DMS79 treated with DMSO at 0.1 percent for 48 hours (cell line): Measurements from ENCODE around the gene VGF.

Experiments
- DNase-seq: peaks from one replicate; lab custom pipeline; 2025; lab: John Stamatoyannopoulos, UW

VGF gene

GRCh38 chr7:101185258-101185839 lies 20.0 kb upstream of the VGF start:
- DNase-seq = no peak

- DNase-seq = no peak
Observed at GRCh38 chr7:101180130-101180755, 14.9 kb upstream of the VGF start, which contains the start of gene NAT16. TSS of gene NAT16 (minus strand) at chr7:101180293. CDS start at chr7:101174807, 5,486 bp downstream.

- peak; percentile 35 for DNase-seq
Observed at GRCh38 chr7:101179713-101180112, 14.3 kb upstream of the VGF start.

- peak; percentile 67 for DNase-seq
Observed at GRCh38 chr7:101179117-101179516, 13.7 kb upstream of the VGF start.

GRCh38 chr7:101177644-101178043 lies 12.3 kb upstream of the VGF start:
- no peak for DNase-seq

DNA sequence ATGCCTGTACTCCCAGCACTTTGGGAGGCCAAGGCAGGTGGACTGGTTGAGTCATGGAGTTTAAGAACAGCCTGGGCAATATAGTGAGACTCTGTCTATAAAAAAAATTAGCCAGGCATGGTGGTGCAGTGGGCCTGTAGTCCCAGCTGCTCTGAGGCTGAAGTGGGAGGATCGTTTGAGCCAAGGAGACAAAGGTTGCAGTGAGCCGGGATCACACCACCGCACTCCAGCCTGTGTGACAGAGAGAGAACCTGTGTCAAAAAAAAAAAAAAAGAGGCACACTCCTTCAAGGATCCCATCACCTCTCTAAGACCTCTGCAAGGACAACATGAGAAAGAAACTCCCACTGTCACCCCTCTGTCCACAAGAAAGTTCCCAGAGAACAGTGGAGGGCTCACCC lies 10.3 kb upstream of the VGF start:
- DNase-seq = no peak

DNA sequence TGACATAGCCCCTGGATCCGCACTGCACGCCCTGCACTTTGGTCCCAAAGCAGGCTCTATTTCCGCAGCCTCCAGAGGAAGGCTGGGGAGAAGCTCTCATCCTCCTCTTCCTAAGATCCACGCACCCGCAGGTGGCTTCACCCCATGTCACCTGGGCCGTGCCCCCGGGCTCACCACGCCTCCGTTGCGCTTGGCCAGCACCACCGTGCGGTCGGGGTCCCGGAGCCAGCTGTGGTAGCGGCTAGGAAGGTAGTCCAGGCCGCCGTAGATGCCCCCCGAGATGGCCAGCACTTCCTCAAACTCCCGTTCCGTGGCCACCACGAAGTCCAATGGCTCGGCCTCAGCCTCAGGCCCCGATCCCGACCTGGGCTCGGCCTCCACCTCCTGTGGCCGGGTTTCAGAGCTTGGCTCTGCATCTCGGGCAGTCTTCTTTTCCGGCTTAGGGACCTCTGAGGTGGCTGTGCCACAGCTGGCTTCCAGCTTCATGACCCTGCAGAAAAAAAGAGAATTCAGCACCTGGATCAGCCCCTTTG lies 9.0 kb upstream of the VGF start:
- no peak for DNase-seq

GRCh38 chr7:101173752-101174244 lies 8.4 kb upstream of the VGF start:
- no peak for DNase-seq

GRCh38 chr7:101172854-101173751 lies 7.7 kb upstream of the VGF start:
- peak; percentile 87 for DNase-seq

- peak; percentile 79 for DNase-seq
Observed at GRCh38 chr7:101172005-101172853, 6.9 kb upstream of the VGF start.

DNA sequence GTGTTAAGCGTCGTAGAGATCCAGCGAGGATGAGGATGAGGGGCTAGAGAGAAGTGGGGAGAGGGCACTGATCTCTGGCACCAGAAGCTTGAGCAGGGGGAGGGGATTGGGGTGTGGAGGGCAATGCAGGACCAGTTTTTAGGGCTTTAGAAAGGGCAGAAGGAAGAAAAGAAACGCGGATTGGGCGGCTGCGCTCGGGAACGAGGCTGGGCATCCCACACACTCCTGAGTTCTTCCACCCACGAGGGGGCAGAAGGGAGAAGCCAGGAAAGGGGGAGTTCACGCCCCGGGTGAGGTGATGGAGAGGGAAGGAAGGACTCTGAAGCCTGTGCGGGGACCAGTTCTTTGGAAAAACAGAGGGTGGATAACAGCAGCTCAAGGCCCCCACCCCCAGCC lies 6.1 kb upstream of the VGF start:
- no peak for DNase-seq

- DNase-seq = no peak
Observed at GRCh38 chr7:101170617-101171441, 5.5 kb upstream of the VGF start.

DNA sequence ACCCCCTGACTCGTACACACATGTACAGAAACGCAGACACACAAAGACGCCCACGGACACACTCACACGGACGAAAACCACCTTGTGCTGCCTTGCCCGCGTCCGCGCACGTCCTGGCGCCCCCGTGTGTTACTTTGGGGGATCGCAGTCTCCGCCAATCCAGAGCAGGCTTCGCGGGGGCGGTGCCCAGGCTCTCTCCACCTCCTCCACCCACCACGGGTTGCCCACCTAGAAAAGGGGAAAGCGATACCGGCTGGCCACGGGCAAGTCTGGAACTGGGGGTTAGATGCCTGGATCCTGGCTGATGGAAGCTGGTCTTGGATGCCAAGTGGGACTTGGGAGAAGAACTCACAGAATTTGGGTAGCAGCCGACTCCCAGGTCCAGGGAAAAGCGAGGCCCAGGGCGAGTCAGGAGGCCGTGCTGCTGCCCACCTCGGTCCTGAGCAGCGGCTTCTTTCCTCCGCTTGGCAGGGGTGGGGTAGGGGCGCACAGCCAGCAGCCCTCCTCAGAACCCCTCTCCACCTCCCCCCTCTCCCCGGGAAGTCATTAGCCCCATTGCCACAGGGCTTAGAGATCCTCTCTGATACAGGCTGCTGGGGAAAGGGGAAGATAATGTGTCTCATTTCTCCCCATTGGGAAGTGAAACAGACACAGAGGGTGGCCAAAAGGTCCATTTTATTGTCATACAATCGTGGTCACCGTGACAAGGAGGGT lies 4.6 kb upstream of the VGF start:
- peak; percentile 63 for DNase-seq

DNA sequence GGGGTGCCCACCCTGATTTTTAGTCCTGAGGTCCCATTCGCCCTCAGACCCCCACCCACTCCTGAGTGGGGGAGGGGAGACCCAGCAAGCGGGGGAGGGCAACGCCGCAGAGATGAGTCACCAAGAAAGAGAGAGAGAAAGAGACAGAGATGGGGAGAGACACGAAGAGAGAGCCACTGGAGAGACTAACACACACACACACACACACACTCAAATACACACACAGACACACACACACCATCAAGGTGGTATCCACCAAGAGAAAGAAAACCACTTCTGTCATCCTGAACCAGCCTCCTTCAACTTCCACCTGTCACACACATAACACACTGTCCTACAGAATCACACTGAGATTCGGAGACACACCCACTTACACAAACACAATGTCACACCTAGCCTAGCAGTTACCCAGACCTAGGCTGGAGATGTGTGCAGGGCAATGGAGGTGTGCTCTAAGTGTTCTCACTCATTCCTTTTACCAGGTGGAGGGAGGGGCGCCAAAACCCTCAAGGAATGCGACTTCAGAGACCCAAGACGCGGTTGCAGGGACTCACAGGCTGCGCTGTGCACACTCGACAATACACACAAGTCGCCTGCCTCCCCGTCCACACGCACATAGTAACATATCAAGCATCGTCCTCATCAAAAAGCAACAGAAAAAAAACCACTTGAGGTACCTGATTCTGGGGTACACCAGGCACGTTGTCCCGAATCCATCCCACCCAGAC lies 3.9 kb upstream of the VGF start:
- DNase-seq = no peak

GRCh38 chr7:101168412-101169049 lies 3.2 kb upstream of the VGF start:
- DNase-seq = no peak

DNA sequence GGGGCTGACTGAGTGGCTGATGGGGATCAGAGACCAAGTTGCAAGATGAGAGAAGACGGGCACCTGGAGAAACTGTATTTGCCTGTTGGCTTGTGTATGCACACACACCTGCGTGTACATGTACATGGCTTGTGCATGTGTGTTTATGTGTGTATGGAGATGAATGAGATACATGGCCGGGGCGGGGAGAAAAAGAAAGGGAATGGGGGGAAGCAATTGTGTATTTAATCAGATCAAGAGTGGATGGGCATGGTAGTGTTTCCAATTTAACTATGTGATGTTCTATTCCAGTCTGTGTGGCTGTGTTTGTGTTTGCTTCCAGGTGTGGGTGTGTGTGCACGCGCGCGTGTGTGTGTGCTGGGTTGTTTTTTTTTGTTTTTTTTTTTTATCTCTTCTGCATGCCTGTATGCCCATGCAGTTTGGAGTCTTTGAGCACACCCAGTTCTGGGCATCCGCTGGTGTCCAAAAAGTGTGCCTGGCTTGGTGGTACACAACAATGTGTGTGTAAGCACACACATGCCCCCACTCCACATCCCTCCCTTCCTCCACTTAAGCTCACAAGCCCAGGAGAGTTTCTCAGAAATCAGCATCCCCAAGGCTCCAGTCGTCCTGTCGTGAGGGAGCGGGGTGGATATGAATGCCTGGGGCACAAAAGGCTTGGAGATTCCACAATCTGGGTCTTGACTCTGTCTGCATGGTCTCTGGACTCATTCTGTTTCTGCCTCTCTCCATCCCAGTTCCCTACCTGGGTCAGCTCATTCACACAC lies 2.5 kb upstream of the VGF start:
- no peak for DNase-seq

GRCh38 chr7:101166909-101167644 lies 1.7 kb upstream of the VGF start:
- DNase-seq = peak; percentile 22

DNA sequence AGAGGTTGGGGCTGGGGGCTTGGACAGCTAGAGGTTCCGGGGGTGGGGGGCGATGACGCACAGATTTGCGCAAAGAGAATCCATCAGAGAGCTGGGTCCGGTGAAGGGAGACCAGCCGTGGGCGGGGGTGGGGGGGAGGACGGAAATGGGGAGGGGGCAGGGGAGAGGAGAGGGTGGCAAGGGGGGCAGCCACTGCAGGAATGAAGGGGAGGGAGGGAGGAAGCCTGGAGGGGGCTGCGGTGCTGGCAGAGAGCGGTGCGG lies 1.2 kb upstream of the VGF start:
- DNase-seq = no peak
